Measurements from ENCODE around the gene RNF150.
"Not testable (repeated sequence)": the region's sequence is repeated elsewhere in the genome, so short reads cannot be mapped to it uniquely, and the experiment has no call there.

Gene RNF150

DNA sequence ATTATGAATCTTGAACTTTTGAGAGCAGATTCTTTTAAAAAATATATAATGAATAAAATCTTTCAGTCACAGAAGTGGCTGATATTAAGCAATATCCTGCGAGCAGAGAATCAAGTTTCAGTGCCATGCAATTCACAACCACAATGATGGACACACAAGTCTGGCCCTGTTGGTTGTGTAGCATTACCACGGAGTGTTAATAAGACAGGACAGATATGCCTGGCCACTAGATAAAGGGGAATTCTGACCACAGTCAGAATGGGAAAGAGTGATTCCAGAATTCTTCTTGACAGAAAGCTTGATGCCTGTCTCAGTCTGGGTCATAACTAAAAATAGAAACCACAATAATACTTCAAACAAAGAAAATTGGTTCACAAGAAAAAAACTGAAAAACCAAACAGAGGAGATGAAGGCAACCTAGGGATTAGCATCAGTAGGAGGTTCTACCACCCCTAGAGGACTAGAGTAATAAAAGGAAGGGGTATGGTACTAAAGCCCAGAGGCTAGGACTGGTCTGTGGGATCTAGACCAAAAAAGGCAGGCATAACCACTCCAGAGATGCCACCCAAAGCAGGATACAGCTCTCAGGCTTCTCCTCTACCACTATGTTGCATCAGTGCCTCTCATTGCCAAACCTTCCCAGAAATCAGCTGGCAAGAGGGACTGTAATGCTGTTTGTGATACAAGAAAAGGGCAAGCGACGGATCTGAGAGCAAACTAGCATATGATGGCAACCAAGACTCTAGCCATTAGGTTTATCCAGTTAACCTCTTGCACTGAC is 59.0 kb downstream of the RNF150 start:
- no peak for DNase-seq

DNA sequence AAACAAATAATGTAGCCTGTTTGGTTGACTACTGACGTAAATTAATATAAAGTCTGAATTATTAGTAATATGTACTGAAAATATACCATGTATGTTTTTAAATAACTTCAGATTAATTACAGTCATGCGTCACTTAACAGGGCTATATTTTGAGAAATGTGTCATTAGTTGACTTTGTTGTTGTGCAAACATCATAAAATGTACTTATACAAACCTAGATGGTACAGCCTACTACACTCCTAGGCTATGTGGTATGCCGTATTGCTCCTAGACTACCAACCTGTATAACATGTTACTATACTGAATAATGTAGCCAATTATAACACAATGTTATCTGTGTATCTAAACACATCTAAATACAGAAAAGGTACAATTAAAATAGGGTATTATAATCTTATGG is 66.6 kb downstream of the RNF150 start:
- DNase-seq, result no peak

DNA sequence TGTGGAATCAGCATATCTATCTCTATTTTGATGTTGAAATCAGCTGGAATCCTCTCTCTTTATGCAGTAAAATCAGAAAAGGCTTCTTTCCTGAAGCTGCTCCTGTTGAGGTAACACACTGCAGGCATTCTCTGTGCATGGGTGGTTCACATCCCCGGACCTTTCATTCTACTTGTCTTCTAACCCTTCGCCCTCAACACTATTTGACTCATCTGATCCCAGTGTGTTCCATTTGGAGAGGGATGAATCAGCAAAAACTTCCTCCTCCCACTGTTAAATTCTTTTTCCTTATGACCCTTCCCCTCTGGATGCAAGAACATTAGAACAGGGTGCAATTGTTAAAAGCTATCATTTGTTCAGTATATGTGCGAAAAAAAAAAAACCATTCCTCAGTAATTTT is 67.4 kb downstream of the RNF150 start:
- no peak for DNase-seq

DNA sequence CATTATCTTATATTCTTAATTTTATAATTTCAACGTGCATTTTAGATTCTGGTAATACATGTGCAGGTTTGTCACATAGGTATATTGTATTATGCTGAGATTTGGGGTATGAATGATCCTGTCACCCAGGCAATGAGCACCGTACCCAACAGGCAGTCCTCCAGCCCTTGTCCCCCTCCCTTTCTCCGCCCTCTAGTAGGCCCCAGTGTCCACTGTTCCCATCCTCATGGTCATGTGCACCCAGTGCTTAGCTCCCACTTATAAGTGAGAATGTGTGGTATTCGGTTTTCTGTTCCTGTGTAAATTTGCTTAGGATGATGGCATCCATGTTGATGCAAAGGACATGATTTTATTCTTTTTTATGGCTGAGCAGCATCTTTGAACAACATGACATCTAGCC is 70.6 kb downstream of the RNF150 start:
- DNase-seq, result no peak

DNA sequence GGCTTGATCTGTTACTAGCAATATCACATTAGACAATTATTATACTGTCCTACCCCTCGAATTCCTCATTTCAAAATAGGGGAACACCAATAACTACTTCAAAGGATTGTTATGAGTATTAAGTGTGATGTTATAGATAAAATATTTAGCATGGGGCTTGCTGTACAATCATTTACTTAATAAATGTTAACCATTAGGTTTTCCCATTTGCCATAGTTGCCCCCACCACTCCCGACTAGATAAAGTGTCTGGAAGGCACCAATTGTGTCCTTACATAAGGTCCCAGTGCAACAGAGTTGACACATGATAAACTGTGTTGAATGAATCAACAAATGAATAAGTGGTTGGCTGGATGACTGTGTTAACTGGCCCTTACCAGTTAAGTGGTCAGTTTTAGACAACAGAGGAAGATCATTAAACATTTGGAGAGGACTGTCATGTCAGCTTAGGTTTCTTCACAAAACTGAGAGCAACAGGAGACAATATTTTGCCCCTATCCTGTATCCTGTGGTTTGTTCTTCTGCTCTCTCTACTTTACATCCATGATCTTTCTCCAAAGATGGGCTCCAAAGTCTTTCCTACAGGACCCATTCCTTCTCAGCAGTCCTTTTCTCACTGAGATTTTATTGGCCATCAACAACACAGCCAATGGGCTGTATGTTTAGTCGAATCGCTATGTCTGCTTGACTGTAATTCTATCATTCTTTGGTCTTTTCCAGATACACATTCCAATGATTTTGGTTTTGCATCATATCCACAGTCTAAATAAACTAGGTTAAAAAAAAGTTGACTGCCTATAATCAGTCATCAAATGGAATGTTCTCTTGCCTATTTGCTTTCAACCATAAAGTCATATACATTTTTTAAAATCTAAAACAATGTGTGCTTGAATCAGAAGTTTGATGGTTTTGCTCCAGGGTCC is 74.4 kb downstream of the RNF150 start:
- DNase-seq, result no peak

DNA sequence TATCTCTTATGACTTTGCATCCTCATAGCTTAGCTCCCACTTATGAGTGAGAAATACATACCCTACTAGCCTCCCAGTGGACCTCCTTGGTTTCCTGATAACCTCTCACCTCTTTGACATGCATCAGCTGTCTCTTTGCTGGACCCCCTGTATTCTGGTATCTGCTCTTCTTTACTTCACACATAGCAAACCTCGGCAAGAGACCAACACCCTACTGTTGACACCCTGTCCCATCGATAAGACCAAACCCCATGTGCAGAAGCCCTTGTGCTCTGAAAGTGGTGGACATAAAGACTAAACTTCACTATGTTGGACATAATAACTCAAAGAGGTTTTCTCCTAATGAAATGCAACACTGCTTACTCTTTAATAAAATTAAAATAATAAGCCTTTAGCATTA is 75.7 kb downstream of the RNF150 start:
- no peak for DNase-seq

DNA sequence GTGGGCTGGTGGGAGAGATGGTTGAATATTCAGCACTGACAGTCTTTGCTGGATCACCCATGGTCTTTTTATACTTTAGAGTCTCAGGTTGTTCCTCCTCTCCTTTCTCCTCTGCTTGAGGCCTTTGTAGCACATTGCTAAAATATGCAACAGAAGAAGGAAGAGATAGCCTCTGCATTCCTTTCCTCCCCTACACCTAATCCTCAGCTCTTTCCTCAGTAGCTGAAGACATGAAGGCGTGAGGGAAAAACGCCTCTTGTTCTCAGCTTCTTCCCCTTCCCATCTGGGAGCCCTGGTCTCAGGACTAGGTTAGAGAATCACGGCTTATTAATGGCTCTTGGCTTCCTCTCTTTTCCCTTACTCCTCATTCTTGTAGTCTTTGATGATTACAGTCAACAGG is 76.8 kb downstream of the RNF150 start:
- no peak for DNase-seq

DNA sequence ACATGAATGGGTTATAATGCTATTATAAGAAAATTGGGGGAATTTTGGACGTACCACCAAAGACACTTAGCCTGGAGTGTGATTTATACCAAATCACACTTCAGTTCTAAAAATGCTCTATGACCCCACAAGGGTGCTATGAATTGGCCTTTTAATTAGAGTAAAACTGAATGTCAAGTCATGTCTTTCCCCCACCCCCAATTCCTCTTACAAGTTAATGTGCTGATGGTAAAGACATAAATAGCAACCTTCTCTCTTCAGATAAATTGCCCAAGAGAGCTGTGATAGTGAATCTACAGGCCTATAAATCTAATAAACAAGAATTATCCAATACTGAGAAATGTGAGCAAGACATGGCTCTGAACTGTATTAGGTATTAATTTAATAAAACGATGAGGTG is 78.8 kb downstream of the RNF150 start:
- no peak for DNase-seq

DNA sequence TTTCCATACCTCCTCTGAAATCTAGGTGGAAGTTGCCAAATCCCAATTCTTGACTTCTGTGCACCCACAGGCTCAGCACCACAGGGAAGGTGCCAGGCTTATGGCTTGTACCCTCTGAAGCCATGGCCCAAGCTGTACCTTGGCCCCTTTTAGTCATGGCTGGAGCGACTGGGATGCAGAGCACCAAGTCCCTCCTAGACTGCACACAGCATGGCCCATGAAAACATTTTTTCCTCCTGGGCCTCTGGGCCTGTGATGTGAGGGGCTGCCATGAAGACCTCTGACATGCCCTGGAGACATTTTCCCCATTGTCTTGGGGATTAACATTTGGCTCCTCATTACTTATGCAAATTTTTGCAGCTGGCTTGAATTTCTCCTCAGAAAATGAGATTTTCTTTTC is 82.3 kb downstream of the RNF150 start:
- not testable (repeated sequence) for DNase-seq

- no peak for DNase-seq
Observed at GRCh38 chr4:141047228-141047884, 85.9 kb downstream of the RNF150 start.

DNA sequence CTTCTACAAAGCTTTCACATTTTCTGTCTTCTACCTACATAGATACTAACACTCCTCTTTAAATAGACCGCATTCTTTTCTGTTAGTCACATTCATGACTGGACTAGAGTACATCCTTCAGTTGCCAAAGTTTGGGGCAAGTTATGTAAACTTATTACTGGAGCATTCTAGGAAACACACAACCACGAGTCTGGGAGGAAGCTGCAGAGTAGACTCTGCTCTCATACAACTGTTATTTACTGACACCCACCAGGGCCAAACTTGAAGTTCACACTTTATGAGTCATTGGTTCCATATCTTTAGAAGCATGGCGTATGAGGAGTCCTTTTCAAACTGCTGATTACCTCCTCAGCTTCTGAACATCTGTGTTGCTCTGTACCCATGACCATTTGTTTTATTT is 87.0 kb downstream of the RNF150 start:
- no peak for DNase-seq

- DNase-seq, result no peak
Observed at GRCh38 chr4:141045848-141046247, 87.4 kb downstream of the RNF150 start.

GRCh38 chr4:141041021-141041476 is 92.2 kb downstream of the RNF150 start:
- DNase-seq, result no peak

DNA sequence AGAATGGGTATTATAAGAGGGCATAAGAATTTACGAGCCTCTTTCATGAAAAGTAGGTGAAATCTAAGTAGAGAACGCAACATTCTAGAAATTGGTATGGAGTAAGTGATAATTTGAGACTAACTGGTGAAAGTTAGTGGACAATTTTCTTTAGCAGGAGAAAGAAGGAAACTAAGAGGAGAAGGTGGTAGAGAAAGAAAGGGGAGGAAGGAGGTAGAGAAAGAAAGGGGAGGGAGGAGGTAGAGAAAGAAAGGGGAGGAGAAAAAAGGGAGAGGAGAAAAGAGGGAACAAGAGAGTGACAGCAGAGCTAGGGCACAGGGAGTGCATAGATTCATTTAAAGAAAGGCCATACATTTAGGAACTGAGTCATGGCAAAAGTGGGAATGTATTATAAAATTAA is 94.1 kb downstream of the RNF150 start:
- DNase-seq, result no peak

GRCh38 chr4:141038428-141038827 is 94.8 kb downstream of the RNF150 start:
- no peak for DNase-seq

DNA sequence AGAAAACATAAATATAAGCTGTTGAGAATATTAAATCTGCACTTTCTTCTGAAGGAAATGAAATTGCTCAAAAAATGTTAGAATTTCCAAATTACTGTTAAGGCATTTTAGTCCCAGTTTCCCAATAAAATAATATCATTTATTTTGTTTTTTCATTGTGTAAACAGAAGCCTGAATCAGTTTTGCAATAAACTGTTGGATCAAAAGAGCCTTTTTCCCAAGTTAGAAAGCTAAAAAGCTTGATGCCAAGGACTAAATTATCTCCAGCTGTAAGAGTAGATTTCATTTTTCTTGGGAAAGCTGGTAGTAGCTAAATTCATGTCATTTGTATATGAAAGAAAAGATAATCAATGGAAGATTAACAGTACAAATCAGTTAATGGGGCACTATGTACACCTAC is 95.8 kb downstream of the RNF150 start:
- no peak for DNase-seq

- DNase-seq, result no peak
Observed at GRCh38 chr4:141036786-141037185, 96.5 kb downstream of the RNF150 start.

- no peak for DNase-seq
Observed at GRCh38 chr4:141035920-141036319, 97.3 kb downstream of the RNF150 start.

DNA sequence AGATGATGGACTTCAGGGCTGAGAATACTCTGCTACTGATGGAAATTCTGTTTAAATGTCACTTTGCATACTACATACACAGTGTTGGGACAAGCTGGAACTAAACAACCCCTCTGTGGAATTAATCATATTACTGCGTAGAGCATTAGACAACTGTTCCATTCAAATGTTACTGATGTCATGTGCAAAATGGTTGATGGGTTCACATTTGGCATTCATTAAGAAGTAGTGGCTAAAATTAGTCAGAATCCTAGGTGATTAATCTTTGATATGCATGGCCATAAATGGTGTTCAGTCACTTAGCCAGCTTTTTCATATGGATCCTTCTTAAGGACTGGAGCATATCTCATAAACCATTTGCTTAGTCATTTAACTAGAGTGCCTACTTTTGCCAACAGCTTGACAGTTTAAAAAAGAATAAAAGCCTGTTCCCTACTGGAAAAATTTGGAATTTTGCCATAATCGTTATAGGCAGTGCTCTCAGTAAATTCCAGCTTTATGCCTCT is 105.2 kb downstream of the RNF150 start:
- DNase-seq, result no peak

GRCh38 chr4:141027421-141027820 is 105.8 kb downstream of the RNF150 start:
- no peak for DNase-seq

- DNase-seq, result no peak
Observed at GRCh38 chr4:141026900-141027299, 106.4 kb downstream of the RNF150 start.

DNA sequence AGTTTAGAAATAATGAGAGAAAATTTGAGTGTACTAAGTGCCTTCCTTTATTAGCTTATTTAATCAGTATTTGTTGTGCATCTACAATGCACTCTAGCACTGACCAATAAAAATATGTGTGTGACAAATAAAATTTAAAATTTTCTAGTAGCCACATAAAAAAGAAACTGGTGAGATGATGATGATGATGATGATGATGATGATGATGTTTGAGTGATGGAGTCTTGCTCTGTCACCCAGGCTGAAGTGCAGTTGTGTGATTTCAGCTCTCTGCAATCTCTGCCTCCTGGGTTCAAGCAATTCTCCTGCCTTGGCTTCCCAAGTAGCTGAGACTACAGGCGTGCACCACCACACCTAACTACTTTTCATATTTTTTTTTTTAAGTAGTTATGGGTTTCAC is 110.2 kb downstream of the RNF150 start:
- DNase-seq, result no peak

- no peak for DNase-seq
Observed at GRCh38 chr4:141022111-141022695, 111.1 kb downstream of the RNF150 start.

All from activated gamma-delta T cell (primary cell).